LNCaP clone FGC (cell line): ENCODE data around the gene TXNRD2.

Source experiments
- DNase-seq: peaks from one replicate; pipeline ENCODE4 v3.0.0-alpha.2; 2011; ENCODE audit warnings: low read depth
- H3K4me3 ChIP-seq: 2 replicates; pipeline ENCODE4 v1.5.1; 2011; ENCODE audit warnings: mild to moderate bottlenecking, low read depth, low read length, control low read depth
- TF ChIP-seq, protein P1 (sequence below): IDR thresholded peaks from 2 replicates; pipeline ENCODE4 v1.5.1; 2012; ENCODE audit warnings: mild to moderate bottlenecking; ENCODE audit not compliant: control insufficient read depth, insufficient read depth; ENCODE audit errors: extremely low read depth

TXNRD2 gene

GRCh38 chr22:19892925-19893324 lies 48.7 kb downstream of the TXNRD2 start:
- TF ChIP-seq, protein P1, sequence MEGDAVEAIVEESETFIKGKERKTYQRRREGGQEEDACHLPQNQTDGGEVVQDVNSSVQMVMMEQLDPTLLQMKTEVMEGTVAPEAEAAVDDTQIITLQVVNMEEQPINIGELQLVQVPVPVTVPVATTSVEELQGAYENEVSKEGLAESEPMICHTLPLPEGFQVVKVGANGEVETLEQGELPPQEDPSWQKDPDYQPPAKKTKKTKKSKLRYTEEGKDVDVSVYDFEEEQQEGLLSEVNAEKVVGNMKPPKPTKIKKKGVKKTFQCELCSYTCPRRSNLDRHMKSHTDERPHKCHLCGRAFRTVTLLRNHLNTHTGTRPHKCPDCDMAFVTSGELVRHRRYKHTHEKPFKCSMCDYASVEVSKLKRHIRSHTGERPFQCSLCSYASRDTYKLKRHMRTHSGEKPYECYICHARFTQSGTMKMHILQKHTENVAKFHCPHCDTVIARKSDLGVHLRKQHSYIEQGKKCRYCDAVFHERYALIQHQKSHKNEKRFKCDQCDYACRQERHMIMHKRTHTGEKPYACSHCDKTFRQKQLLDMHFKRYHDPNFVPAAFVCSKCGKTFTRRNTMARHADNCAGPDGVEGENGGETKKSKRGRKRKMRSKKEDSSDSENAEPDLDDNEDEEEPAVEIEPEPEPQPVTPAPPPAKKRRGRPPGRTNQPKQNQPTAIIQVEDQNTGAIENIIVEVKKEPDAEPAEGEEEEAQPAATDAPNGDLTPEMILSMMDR: no peak
- DNase-seq: no peak
- H3K4me3 ChIP-seq: no peak overlapping the region

- no peak for DNase-seq
- no peak overlapping the region for H3K4me3 ChIP-seq
- TF ChIP-seq, protein P1: no peak
These were observed 49.2 kb downstream of the TXNRD2 start for GRCh38 chr22:19892257-19892879.

- no peak overlapping the region for H3K4me3 ChIP-seq
- TF ChIP-seq, protein P1: no peak
- no peak for DNase-seq
These were observed 50.0 kb downstream of the TXNRD2 start for GRCh38 chr22:19891317-19892256.

GRCh38 chr22:19890502-19891316 lies 50.9 kb downstream of the TXNRD2 start:
- DNase-seq: no peak
- H3K4me3 ChIP-seq: no peak overlapping the region
- TF ChIP-seq, protein P1: no peak

GRCh38 chr22:19889951-19890350 lies 51.7 kb downstream of the TXNRD2 start:
- DNase-seq: no peak
- H3K4me3 ChIP-seq: no peak overlapping the region
- TF ChIP-seq, protein P1: no peak

DNA sequence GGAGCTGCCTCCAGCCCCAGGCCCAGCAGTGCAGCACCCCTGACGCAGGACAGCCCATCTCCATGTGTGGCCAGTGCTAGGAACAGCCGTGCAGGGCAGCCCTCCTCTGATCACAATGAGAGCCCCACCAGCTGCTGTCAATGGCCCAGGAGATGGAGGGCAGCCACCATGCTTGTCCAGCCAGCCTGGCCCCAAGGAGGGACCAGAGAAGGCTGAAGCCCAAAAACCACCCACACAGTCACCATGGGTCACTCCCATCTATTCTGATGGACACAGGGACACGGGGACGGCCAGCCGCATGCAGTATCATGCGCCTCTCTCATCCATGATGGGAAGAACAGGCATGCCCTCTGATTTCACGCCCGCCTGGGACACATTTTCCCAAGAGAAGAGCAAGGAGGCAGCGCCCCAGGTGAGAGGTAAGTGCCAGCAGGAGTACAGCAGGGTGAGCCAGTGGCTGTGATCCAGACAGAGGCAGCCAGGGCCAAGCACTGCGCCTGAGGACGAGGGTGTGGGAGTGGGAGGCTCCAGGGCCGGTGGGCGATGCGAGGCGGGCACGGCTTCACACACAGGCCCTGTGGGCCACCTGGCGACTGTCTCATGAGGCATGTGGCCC lies 53.4 kb downstream of the TXNRD2 start:
- TF ChIP-seq, protein P1: no peak
- H3K4me3 ChIP-seq: no peak overlapping the region
- DNase-seq: no peak
